D721Med (cell line): ENCODE results near the gene MYBPHL.
A peak's percentile ranks its signal among the peaks of the same experiment; 100 is the strongest.
"Not testable (repeated sequence)": the region's sequence is repeated elsewhere in the genome, so short reads cannot be mapped to it uniquely, and the experiment has no call there.

ENCODE experiments used
- DNase-seq: peaks from one replicate; pipeline ENCODE4 v3.0.0; 2011; ENCODE audit warnings: low spot score; ENCODE audit not compliant: insufficient read length
- FAIRE-seq: peaks from 2 replicates; lab custom pipeline; 2011; peaks lifted over from hg19 to GRCh38; lab: Jason Lieb, UNC
- CTCF ChIP-seq: IDR thresholded peaks from 2 replicates; pipeline ENCODE4 v1.5.1; 2012; ENCODE audit warnings: mild to moderate bottlenecking, control low read depth; ENCODE audit not compliant: insufficient read depth; ENCODE audit errors: missing control alignments

Gene MYBPHL

GRCh38 chr1:109307274-109308021, 637 bp upstream of the MYBPHL start:
- DNase-seq (peak; percentile 46), FAIRE-seq (peak; percentile 81)
- TF ChIP-seq CTCF, result no peak

GRCh38 chr1:109305991-109306390, 820 bp downstream of the MYBPHL start:
- not testable (repeated sequence) for DNase-seq

GRCh38 chr1:109304226-109304920, 2.4 kb downstream of the MYBPHL start:
- no peak for TF ChIP-seq CTCF
- DNase-seq (no peak), FAIRE-seq (no peak)

More at GRCh38 chr1:109305991-109306390, 820 bp downstream of the MYBPHL start:
- not testable (repeated sequence) for FAIRE-seq

- DNase-seq (no peak), FAIRE-seq (no peak)
- no peak for TF ChIP-seq CTCF
Measured at GRCh38 chr1:109301874-109302273, 4.9 kb downstream of the MYBPHL start.

- TF ChIP-seq CTCF, result no peak
- no peak for FAIRE-seq
Measured at GRCh38 chr1:109300650-109301151, 6.1 kb downstream of the MYBPHL start.

GRCh38 chr1:109299558-109300343, 7.1 kb downstream of the MYBPHL start:
- TF ChIP-seq CTCF, result no peak
- no peak for DNase-seq
- FAIRE-seq, result no peak

More at GRCh38 chr1:109300650-109301151, 6.1 kb downstream of the MYBPHL start:
- no peak for DNase-seq
